KBM-7 (cell line): Measurements from ENCODE around the gene SINHCAF.
"Not testable (repeated sequence)": the region's sequence is repeated elsewhere in the genome, so short reads cannot be mapped to it uniquely, and the experiment has no call there.

Experiments used
- DNase-seq: peaks from one replicate; pipeline ENCODE4 v3.0.0-alpha.2; 2015
- in situ Hi-C: fragments of 300-500 bp; cut with MboI; formaldehyde crosslinking; loops from 2 replicates; pipeline ENCODE4 v1.14.3; 2020; ENCODE audit warnings: low sequenced_read_pairs, low pct_unique_long_range_greater_than_20kb, mixed read lengths

Gene SINHCAF

GRCh38 chr12:31242418-31242817 is 83.5 kb downstream of the SINHCAF start:
- in situ Hi-C loops = not testable (repeated sequence)

GRCh38 chr12:31238764-31239387 is 87.1 kb downstream of the SINHCAF start:
- in situ Hi-C loops = no loop called here
- peak; percentile 63 for DNase-seq

More at GRCh38 chr12:31242418-31242817, 83.5 kb downstream of the SINHCAF start:
- DNase-seq = not testable (repeated sequence)

- in situ Hi-C loops, DNase-seq: not testable (repeated sequence)
Observed at GRCh38 chr12:31238333-31238732, 87.6 kb downstream of the SINHCAF start.

GRCh38 chr12:31236998-31237637 is 88.8 kb downstream of the SINHCAF start:
- no peak for DNase-seq
- in situ Hi-C loops = no loop called here

- in situ Hi-C loops = no loop called here
- DNase-seq = no peak
Observed at GRCh38 chr12:31235868-31236395, 90.0 kb downstream of the SINHCAF start.

GRCh38 chr12:31234955-31235867 is 90.7 kb downstream of the SINHCAF start:
- DNase-seq = peak; percentile 15
- in situ Hi-C loops = no loop called here

- in situ Hi-C loops = no loop called here
- DNase-seq = no peak
Observed at GRCh38 chr12:31234053-31234840, 91.7 kb downstream of the SINHCAF start.

GRCh38 chr12:31233061-31233730 is 92.8 kb downstream of the SINHCAF start:
- DNase-seq = no peak
- in situ Hi-C loops = no loop called here

- DNase-seq = no peak
- in situ Hi-C loops = no loop called here
Observed at GRCh38 chr12:31232361-31232965, 93.5 kb downstream of the SINHCAF start.

- no peak for DNase-seq
- in situ Hi-C loops = no loop called here
Observed at GRCh38 chr12:31231611-31232360, 94.2 kb downstream of the SINHCAF start.
